Measurements from ENCODE around the gene SFPQ. TPM values are rescaled to one million over a fixed set of nuclear protein-coding genes. Genes with fewer than 3 reads are reported as not detected.

Gene SFPQ
- polyA plus RNA-seq, 1 donor from 2014 or later: 1,127 TPM

DNA sequence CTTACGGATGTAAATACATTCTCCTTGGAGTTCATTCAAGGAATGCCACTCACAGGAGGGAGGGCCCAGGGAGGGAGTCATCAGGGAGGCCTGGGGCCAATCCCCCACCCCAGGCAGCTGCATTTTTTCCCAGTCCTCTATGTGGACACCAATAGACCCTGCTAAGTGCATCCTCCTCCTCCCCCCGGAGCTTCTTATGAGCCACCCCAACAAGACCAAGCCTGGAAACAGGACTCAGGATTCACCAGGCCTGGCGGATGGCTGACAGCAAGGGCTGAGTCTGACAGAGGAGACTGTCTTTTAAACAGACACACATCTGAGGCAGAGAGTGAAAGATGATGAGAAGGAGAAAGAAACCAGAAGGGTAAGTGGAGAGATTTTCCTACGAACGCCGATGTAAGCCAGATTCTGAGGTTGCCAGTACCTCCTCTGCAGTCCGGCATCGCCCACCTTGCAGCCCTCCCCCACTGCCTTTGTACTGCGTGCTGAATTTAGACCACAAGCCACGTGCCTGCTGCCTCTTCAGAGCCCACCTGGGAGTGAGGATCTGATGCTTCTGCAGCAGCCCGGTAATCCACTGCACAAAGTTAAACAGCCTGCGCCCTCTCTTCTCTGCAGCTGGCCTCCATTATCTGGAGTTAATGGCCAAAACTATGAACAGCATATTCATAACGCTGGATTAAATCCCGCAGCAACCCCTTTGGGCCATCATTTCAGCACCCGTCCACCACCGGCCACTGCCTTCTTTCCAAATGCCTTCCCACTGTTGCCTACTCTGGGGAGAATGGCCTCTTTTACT, 17.6 kb upstream of the SFPQ start:
- Histone ChIP-seq H3K27ac (ENCODE audit: low read length) (peak overlapping the region; percentile 54), H4K20me1 (ENCODE audit: insufficient read depth) (no peaks in the 10 kb centered on the region), H3K4me2 (ENCODE audit: low read length) (no peak overlapping the region)

GRCh38 chr1:35203295-35203694, 10.3 kb upstream of the SFPQ start:
- H3F3A ChIP-seq (ENCODE audit: insufficient read depth, low read length, poor library complexity, severe bottlenecking): no peaks in the 10 kb centered on the region
- no peak overlapping the region for H3K4me3 ChIP-seq (ENCODE audit: low read length)
- H3K27me3 ChIP-seq (ENCODE audit: insufficient read depth, low read depth, low read length): no peaks in the 10 kb centered on the region
- H3K4me2 ChIP-seq (ENCODE audit: low read length): no peak overlapping the region
- H3K9ac ChIP-seq (ENCODE audit: low read length): no peak overlapping the region
- no peaks in the 10 kb centered on the region for H3K9me3 ChIP-seq (ENCODE audit: low read length)
- no peak for TF ChIP-seq EZH2 (IDR thresholded peaks at IDR 0.05; ENCODE audit: borderline replicate concordance, insufficient read depth, low read length, poor library complexity, severe bottlenecking)
- no peak for TF ChIP-seq REST (IDR thresholded peaks at IDR 0.05; ENCODE audit: borderline replicate concordance)
- TF ChIP-seq TAF1 (IDR thresholded peaks at IDR 0.05; ENCODE audit: low read depth): no peak
- TF ChIP-seq SMC3 (conservative IDR thresholded peaks at IDR 0.05; ENCODE audit: poor library complexity): no peak
- no peak for TF ChIP-seq RAD21 (conservative IDR thresholded peaks at IDR 0.05)
- no peak for TF ChIP-seq POLR2AphosphoS5 (IDR thresholded peaks at IDR 0.05)
- TF ChIP-seq CTCF (IDR thresholded peaks at IDR 0.05; ENCODE audit: poor library complexity, severe bottlenecking): no peak
- no peak for TF ChIP-seq MXI1 (conservative IDR thresholded peaks at IDR 0.05; ENCODE audit: poor library complexity, severe bottlenecking)
- no peak for TF ChIP-seq EP300 (conservative IDR thresholded peaks at IDR 0.05; ENCODE audit: poor library complexity, severe bottlenecking)
- no peaks in the 10 kb centered on the region for H3K79me2 ChIP-seq (replicated peaks; ENCODE audit: insufficient read depth, low read length)
- no peaks in the 10 kb centered on the region for H3K9me2 ChIP-seq (ENCODE audit: insufficient read depth, low read length)
- H2AFZ ChIP-seq (ENCODE audit: low read depth, low read length): no peak overlapping the region
- no peaks in the 10 kb centered on the region for H3K36me3 ChIP-seq (ENCODE audit: insufficient read depth, low read length)
- no peak overlapping the region for H3K27ac ChIP-seq (ENCODE audit: low read length)
- H4K20me1 ChIP-seq (ENCODE audit: insufficient read depth): no peaks in the 10 kb centered on the region

More for the DNA sequence above, 17.6 kb upstream of the SFPQ start:
- Histone ChIP-seq H3K9me2 (ENCODE audit: insufficient read depth, low read length) (no peaks in the 10 kb centered on the region), H3K79me2 (replicated peaks; ENCODE audit: insufficient read depth, low read length) (no peaks in the 10 kb centered on the region), H3K4me3 (ENCODE audit: low read length) (no peak overlapping the region), H3K9ac (ENCODE audit: low read length) (peak overlapping the region; percentile 49), H2AFZ (ENCODE audit: low read depth, low read length) (peak overlapping the region; percentile 83), H3K27me3 (ENCODE audit: insufficient read depth, low read depth, low read length) (no peaks in the 10 kb centered on the region), H3F3A (ENCODE audit: insufficient read depth, low read length, poor library complexity, severe bottlenecking) (no peaks in the 10 kb centered on the region), H3K36me3 (ENCODE audit: insufficient read depth, low read length) (no peaks in the 10 kb centered on the region), H3K9me3 (ENCODE audit: low read length) (no peaks in the 10 kb centered on the region)
- TF ChIP-seq POLR2AphosphoS5 (IDR thresholded peaks at IDR 0.05): peak; percentile 30
- peak; percentile 23 for TF ChIP-seq EP300 (conservative IDR thresholded peaks at IDR 0.05; ENCODE audit: poor library complexity, severe bottlenecking)
- TF ChIP-seq RAD21 (conservative IDR thresholded peaks at IDR 0.05): no peak
- no peak for TF ChIP-seq MXI1 (conservative IDR thresholded peaks at IDR 0.05; ENCODE audit: poor library complexity, severe bottlenecking)

All from neural cell (in vitro differentiated cells).